ENCODE data around the gene PINLYP. TPM values are rescaled to one million over a fixed set of nuclear protein-coding genes. Genes with fewer than 3 reads are reported as not detected.
"Not testable (repeated sequence)": the region's sequence is repeated elsewhere in the genome, so short reads cannot be mapped to it uniquely, and the experiment has no call there.

PINLYP gene
- total RNA-seq, 4 donors from 2014 or later, result 1.2 TPM; not detected in 3

DNA sequence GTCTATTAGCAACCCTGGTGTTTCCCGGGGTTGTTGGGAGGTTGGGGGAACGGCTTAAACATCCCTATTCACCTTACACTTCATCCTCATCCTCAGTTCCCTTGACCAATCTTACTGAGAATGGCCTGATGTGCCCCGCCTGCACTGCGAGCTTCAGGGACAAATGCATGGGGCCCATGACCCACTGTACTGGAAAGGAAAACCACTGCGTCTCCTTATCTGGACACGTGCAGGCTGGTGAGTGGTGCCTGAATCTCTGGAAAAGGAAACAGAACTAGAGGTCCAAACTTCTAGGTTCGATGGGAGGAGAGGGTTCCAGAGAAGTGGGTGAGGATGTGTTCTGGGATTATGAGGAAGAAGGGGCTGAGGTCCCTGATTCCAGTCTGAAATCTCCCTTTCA lies 5.9 kb downstream of the PINLYP start:
- in situ Hi-C loops (cut with MboI; ENCODE audit: low sequenced_read_pairs in 4 of 4), result no loop called here
- no peaks in the 10 kb centered on the region for H3K27me3 ChIP-seq
- ATAC-seq (no peak), DNase-seq (no peak)
- TF ChIP-seq POLR2A (IDR thresholded peaks at IDR 0.05), result no peak
- TF ChIP-seq, protein P1, sequence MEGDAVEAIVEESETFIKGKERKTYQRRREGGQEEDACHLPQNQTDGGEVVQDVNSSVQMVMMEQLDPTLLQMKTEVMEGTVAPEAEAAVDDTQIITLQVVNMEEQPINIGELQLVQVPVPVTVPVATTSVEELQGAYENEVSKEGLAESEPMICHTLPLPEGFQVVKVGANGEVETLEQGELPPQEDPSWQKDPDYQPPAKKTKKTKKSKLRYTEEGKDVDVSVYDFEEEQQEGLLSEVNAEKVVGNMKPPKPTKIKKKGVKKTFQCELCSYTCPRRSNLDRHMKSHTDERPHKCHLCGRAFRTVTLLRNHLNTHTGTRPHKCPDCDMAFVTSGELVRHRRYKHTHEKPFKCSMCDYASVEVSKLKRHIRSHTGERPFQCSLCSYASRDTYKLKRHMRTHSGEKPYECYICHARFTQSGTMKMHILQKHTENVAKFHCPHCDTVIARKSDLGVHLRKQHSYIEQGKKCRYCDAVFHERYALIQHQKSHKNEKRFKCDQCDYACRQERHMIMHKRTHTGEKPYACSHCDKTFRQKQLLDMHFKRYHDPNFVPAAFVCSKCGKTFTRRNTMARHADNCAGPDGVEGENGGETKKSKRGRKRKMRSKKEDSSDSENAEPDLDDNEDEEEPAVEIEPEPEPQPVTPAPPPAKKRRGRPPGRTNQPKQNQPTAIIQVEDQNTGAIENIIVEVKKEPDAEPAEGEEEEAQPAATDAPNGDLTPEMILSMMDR (IDR thresholded peaks at IDR 0.05 in 4 of 5, conservative IDR thresholded peaks at IDR 0.05 in 1 of 5), result no peak
- no peak overlapping the region for H3K27ac ChIP-seq
- no peaks in the 10 kb centered on the region for H3K4me1 ChIP-seq
- H3K4me3 ChIP-seq, result no peak overlapping the region
- H3K9me3 ChIP-seq, result no peaks in the 10 kb centered on the region
- intact Hi-C loops (cut with DNase I; ENCODE audit: low total_unique reads), result no loop called here
- H3K36me3 ChIP-seq, result no peaks in the 10 kb centered on the region

DNA sequence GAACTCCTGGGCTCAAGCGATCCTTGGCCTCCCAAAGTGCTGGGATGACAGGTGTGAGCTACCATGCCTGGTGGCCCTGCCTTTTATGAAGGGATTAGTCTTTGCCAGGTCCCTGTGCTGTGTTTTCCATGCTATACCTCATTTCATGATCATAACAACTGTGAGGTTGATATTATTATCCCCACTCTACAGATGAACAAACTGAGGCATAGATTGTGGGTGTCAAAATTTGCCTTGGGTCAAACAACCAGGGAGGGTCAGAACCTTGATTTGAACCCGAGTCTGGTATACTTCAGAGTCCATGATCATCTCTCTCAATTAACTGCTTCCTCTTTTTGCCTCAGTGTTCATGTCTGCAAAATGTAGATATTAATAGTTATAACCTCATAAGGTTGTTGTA lies 6.9 kb downstream of the PINLYP start:
- in situ Hi-C loops (cut with MboI; ENCODE audit: low sequenced_read_pairs in 4 of 4), result no loop called here
- DNase-seq (no peak), ATAC-seq (no peak)

DNA sequence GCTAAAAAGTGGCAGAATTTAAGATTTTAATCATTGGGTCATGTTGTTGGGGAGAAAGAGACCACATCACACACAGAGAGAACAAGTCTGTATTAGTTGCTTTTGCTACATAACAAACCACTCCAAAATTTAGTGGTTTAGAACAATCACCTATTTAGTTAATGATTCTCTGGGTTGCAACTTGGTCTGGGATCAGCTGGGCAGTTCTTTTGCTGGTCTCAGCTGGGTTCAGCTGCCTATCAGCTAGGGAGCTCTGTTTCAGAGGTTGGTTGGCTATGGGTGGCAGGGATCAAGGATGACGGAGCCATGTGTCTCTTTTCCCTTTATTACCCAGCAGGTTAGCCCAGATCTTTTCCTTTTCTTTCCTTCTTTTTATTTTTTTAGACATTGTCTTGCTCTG lies 8.9 kb downstream of the PINLYP start:
- Histone ChIP-seq H3K4me3 (no peak overlapping the region), H3K9me3 (no peaks in the 10 kb centered on the region), H3K36me3 (no peaks in the 10 kb centered on the region), H3K27me3 (no peaks in the 10 kb centered on the region), H3K27ac (no peak overlapping the region), H3K4me1 (no peaks in the 10 kb centered on the region)
- TF ChIP-seq, protein P1 (IDR thresholded peaks at IDR 0.05 in 4 of 5, conservative IDR thresholded peaks at IDR 0.05 in 1 of 5), result no peak
- TF ChIP-seq POLR2A (IDR thresholded peaks at IDR 0.05), result no peak
- ATAC-seq (no peak), DNase-seq (no peak)
- intact Hi-C loops (cut with DNase I; ENCODE audit: low total_unique reads) (no loop called here), in situ Hi-C loops (cut with MboI; ENCODE audit: low sequenced_read_pairs in 4 of 4) (no loop called here)

More for the DNA sequence above, 6.9 kb downstream of the PINLYP start:
- no peak overlapping the region for H3K27ac ChIP-seq
- H3K36me3 ChIP-seq, result no peaks in the 10 kb centered on the region
- intact Hi-C loops (cut with DNase I; ENCODE audit: low total_unique reads), result no loop called here
- H3K4me3 ChIP-seq, result no peak overlapping the region
- H3K9me3 ChIP-seq, result no peaks in the 10 kb centered on the region
- no peak for TF ChIP-seq POLR2A (IDR thresholded peaks at IDR 0.05)
- TF ChIP-seq, protein P1 (IDR thresholded peaks at IDR 0.05 in 4 of 5, conservative IDR thresholded peaks at IDR 0.05 in 1 of 5), result no peak
- no peaks in the 10 kb centered on the region for H3K27me3 ChIP-seq
- H3K4me1 ChIP-seq, result no peaks in the 10 kb centered on the region

DNA sequence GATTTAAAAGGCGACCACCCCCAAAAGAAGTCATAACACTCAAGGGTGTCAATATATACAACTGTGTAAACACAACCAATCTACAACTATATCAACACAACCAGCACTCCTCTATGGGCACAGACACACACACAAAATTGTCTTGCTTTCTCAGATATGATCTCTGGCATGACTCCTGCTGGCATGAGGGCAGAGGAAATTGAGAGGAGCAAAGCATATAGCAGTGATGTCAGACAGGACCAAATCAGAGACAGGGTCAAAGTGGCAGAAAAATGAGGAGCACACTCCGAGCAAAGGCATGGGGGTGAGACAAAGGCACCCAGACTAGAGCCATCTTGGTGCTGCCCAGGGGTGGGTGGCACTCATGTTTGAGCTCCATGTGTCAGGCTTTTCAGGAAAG lies 10.7 kb downstream of the PINLYP start:
- peaks cover 0 to 6% of the 10 kb centered on the region in 2 donors for H3K36me3 ChIP-seq
- TF ChIP-seq, protein P1 (IDR thresholded peaks at IDR 0.05 in 4 of 5, conservative IDR thresholded peaks at IDR 0.05 in 1 of 5), result no peak
- no peak for TF ChIP-seq POLR2A (IDR thresholded peaks at IDR 0.05)
- no peak for DNase-seq
- in situ Hi-C loops (cut with MboI; ENCODE audit: low sequenced_read_pairs in 4 of 4), result no loop called here
- intact Hi-C loops (cut with DNase I; ENCODE audit: low total_unique reads), result no loop called here
- H3K4me1 ChIP-seq, result no peaks in the 10 kb centered on the region
- H3K27me3 ChIP-seq, result no peaks in the 10 kb centered on the region
- no peak overlapping the region for H3K27ac ChIP-seq
- ATAC-seq, result no peak
- H3K9me3 ChIP-seq, result no peaks in the 10 kb centered on the region
- no peak overlapping the region for H3K4me3 ChIP-seq

- H3K27ac ChIP-seq; in situ Hi-C loops (cut with MboI; ENCODE audit: low sequenced_read_pairs in 4 of 4); ATAC-seq; DNase-seq; H3K27me3 ChIP-seq; intact Hi-C loops (cut with DNase I; ENCODE audit: low total_unique reads); H3K36me3 ChIP-seq; H3K4me3 ChIP-seq; H3K9me3 ChIP-seq; H3K4me1 ChIP-seq: not testable (repeated sequence)
Measured at GRCh38 chr19:43587029-43587428, 11.4 kb downstream of the PINLYP start.
